ENCODE data around the gene HEMGN.

The HEMGN gene

GRCh38 chr9:97889941-97890887 lies 47.8 kb downstream of the HEMGN start:
- H3K27me3 ChIP-seq (ENCODE audit: insufficient read depth, insufficient read length), result no peaks in the 10 kb centered on the region
- no peaks in the 10 kb centered on the region for H3K4me1 ChIP-seq (ENCODE audit: insufficient read depth, insufficient read length)
- no peak overlapping the region for H3K4me3 ChIP-seq (ENCODE audit: insufficient read length, low read depth)
- H3K9me3 ChIP-seq (ENCODE audit: insufficient read depth, low read length), result no peaks in the 10 kb centered on the region
- no peaks in the 10 kb centered on the region for H3K36me3 ChIP-seq (ENCODE audit: insufficient read depth, insufficient read length, low read length)
- no peak overlapping the region for H3K9ac ChIP-seq (ENCODE audit: insufficient read length, low read depth)
- DNase-seq (ENCODE audit: low read depth, low spot score), result no peak
- TF ChIP-seq SUZ12 (IDR thresholded peaks at IDR 0.05; ENCODE audit: extremely low read depth, insufficient read depth, insufficient read length), result no peak
- no peak for TF ChIP-seq YY1 (IDR thresholded peaks at IDR 0.05; ENCODE audit: insufficient read depth, insufficient read length)
- TF ChIP-seq ZNF274 (IDR thresholded peaks at IDR 0.05; ENCODE audit: low read depth, low read length), result no peak

DNA sequence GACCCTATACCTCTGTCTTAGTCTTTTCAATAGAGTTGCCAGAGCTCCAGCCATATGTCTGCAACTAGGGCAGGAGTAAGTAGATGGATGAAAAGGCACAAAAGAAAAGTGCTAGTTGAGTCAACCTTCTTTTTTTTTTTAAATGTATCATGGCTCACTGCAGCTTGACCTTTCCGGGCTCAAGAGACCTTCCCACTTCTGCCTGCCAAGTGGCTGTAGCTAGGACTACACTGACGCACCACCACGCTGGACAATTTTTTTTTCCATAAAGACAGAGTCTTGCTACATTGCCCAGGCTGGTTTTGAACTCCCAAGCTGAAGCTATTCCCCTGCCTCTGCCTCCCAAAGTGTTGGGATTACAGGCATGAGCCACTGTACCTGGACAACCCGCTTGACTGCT lies 57.6 kb downstream of the HEMGN start:
- Histone ChIP-seq H3K9me3 (ENCODE audit: insufficient read depth, low read length) (no peaks in the 10 kb centered on the region), H3K4me1 (ENCODE audit: insufficient read depth, insufficient read length) (peaks cover 2% of the 10 kb centered on the region), H3K36me3 (ENCODE audit: insufficient read depth, insufficient read length, low read length) (no peaks in the 10 kb centered on the region), H3K27me3 (ENCODE audit: insufficient read depth, insufficient read length) (peaks cover 13% of the 10 kb centered on the region), H3K4me3 (ENCODE audit: insufficient read length, low read depth) (no peak overlapping the region), H3K9ac (ENCODE audit: insufficient read length, low read depth) (no peak overlapping the region)
- TF ChIP-seq YY1 (IDR thresholded peaks at IDR 0.05; ENCODE audit: insufficient read depth, insufficient read length) (no peak), ZNF274 (IDR thresholded peaks at IDR 0.05; ENCODE audit: low read depth, low read length) (no peak), SUZ12 (IDR thresholded peaks at IDR 0.05; ENCODE audit: extremely low read depth, insufficient read depth, insufficient read length) (no peak)
- no peak for DNase-seq (ENCODE audit: low read depth, low spot score)

Measured in NT2/D1 (cell line).